Mononuclear cell (primary cell): ENCODE results near the gene CNN3. TPM values are rescaled to one million over a fixed set of nuclear protein-coding genes. Genes with fewer than 3 reads are reported as not detected.
"Not testable (repeated sequence)": the region's sequence is repeated elsewhere in the genome, so short reads cannot be mapped to it uniquely, and the experiment has no call there.

ENCODE experiments used
- H3K27me3 ChIP-seq: 2 replicates; pipeline ENCODE4 v1.6.0; 2011; ENCODE audit warnings: low read length, control low read depth; ENCODE audit not compliant: insufficient read depth
- H3K4me1 ChIP-seq: 2 replicates; pipeline ENCODE4 v1.5.1; 2011; ENCODE audit warnings: mild to moderate bottlenecking, low read length, control low read depth; ENCODE audit not compliant: insufficient read depth
- H3K4me3 ChIP-seq: 2 replicates; pipeline ENCODE4 v1.5.1; 2011; ENCODE audit warnings: mild to moderate bottlenecking, low read length, moderate library complexity
- H3K9me3 ChIP-seq: 2 replicates; pipeline ENCODE4 v1.5.1; 2011; ENCODE audit warnings: low read depth, mild to moderate bottlenecking, control low read depth, low read length
- total RNA-seq: library from RNA; depleted of rRNA; stranded (reverse); fragments of >200 nt; gene quantifications from one replicate; pipeline ENCODE4 v1.2.3, GENCODE V29; 2012

CNN3 gene
- total RNA-seq, 1 donor: 4.6 TPM

DNA sequence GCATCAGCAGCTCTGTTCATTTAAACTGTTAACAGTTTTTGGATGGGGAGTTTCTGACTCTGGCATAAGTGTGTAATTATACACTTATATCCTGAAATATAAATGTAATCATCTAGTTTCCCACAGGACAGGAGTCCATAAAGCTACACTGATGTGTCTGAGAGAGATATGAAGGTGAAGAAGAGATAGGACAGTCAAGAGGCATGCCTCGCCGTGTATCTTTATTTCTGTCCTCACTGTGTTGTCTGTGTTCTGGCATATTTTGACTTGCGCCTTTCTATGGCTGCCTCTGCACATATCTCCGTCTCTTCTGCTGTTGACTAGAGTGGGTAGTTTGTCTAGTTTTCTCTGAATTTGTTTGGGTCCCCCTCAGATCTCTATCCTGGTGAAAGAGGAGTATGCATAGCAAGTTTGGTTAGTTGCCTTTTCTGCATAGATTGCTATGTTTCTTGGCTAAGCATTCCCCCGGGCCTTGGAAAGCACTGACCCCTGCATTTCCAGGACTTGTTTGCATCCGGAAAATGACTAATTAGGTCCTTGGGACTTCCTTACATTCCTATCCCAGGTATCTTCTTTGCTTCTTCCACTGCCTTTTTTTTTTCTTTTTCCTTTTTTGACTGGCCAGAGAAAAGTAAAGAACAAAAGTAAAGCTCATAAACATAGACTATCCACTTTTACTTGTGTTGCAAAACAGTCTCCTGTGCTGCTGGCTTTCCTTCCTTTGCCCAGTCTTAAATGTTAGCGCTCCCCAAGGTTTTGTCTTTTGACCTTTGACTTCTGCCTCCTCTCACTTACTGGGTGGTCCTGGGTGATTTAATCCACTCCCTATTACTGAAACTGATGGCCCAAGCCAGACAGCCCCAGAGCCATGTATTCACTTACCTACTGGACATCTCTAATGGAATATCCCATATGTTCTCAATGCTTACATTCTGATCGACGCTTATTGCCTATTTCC lies 27.6 kb upstream of the CNN3 start:
- no peaks in the 10 kb centered on the region for H3K27me3 ChIP-seq
- no peak overlapping the region for H3K4me3 ChIP-seq
- H3K4me1 ChIP-seq: no peaks in the 10 kb centered on the region
- no peaks in the 10 kb centered on the region for H3K9me3 ChIP-seq

DNA sequence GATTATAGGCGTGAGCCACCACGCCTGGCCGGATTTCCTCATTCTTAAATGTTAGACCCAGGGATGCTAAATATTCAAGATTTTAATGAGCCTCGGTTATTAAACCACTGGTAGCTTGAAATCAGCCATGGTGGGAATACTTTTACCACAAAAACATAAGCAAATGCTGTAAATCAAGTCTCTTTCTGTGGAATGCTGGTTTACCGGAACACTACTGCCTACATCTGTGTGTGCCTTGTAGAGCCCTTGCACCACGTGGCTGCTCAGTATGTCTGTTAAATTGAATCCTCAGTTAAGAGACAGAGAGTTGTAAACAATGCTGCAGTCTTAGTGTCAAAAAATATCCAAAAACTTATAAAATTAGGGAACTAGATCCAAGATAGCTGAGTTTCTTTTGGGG lies 26.8 kb upstream of the CNN3 start:
- no peaks in the 10 kb centered on the region for H3K9me3 ChIP-seq
- H3K4me1 ChIP-seq: no peaks in the 10 kb centered on the region
- H3K27me3 ChIP-seq: no peaks in the 10 kb centered on the region
- no peak overlapping the region for H3K4me3 ChIP-seq

DNA sequence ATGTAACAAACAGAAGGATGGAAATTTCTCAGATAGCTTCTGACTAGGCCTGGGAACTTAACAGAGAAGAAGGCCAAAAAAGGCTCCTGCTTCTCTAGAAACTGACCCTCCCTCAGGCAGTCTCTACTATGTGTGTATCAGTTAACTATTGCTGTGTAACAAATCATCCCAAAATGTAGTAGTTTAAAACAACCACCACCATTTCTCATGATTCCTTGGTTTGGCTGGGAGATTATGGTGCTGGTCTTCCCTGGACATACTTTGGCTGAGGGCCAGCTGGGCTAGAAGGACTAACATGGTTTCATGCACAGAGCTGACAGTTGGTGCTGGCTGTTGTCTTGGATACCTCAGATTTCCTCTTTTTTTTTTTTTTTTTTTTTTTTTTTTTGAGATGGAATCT lies 26.2 kb upstream of the CNN3 start:
- Histone ChIP-seq H3K4me1 (no peaks in the 10 kb centered on the region), H3K4me3 (no peak overlapping the region), H3K9me3 (no peaks in the 10 kb centered on the region), H3K27me3 (no peaks in the 10 kb centered on the region)

DNA sequence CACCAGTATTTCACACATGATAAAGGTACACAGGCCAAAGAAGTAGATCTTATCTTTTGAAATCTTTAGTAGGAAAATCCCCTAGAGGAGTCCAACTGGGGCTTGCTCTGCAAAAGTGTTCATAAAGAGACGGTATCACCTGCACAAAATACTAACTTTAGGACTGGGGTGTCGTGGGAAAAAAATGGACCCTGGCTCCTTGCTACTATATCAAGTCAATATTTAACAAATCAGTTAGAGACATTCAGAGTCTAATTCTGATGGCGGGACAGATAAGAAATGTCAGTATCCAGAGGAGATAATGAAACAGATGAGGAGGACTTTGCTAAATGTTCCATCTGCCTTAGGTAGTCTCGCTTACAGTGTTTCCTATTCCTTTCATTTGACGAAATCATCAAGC lies 25.6 kb upstream of the CNN3 start:
- no peaks in the 10 kb centered on the region for H3K27me3 ChIP-seq
- H3K9me3 ChIP-seq: no peaks in the 10 kb centered on the region
- H3K4me1 ChIP-seq: no peaks in the 10 kb centered on the region
- no peak overlapping the region for H3K4me3 ChIP-seq

DNA sequence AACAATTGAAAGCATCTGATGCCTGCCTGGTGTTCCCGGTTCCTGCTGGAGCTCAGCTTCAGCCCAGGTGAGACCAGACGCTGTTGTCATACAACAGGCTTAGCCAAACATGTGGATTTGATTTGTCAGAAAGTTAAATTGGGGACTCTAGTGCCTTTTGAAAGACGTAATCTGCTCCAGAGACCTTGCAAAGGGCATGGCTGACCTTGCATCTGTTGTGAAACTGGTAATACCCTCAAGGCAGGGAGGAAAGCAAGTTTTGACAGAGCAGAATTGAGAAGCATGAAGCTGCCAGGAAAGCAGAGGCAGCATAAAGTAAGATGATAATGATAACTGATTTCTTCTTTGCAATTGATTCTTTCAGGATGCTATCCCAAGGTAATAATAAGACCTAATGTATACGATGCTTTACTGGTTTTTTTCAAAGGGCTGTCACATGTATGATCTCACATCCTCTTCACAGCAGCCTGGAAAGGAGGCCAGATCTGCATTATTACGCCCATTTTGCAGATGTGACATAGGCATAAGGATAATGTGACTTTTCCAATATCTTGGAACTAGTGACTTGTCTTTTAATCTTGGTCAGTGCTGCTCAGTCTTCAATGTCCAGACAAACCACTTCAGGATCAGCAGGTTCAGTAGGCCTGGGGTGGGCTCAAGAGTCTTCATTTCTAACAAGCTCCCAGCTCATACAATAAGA lies 24.7 kb upstream of the CNN3 start:
- Histone ChIP-seq H3K4me1 (no peaks in the 10 kb centered on the region), H3K9me3 (no peaks in the 10 kb centered on the region), H3K4me3 (no peak overlapping the region), H3K27me3 (no peaks in the 10 kb centered on the region)

DNA sequence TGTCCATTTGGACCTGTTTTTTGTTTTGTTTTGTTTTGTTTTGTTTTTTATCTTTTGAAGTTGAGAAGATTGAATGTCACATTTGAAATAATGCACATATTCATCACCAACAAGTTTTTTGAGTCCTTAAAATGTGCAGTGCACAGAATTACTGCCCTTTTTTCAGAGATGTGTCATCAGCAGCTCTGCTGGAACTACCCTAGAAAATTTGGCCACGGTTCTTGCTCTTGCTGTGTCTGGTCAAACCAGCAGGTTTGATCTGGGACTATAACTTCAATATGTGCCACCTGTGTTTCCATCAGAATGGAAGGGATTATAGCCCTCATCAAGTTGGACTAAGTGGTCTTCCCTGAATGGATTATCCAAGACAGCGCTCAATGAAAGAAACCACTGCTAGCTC lies 24.1 kb upstream of the CNN3 start:
- Histone ChIP-seq H3K27me3 (no peaks in the 10 kb centered on the region), H3K4me1 (no peaks in the 10 kb centered on the region), H3K9me3 (no peaks in the 10 kb centered on the region), H3K4me3 (no peak overlapping the region)

DNA sequence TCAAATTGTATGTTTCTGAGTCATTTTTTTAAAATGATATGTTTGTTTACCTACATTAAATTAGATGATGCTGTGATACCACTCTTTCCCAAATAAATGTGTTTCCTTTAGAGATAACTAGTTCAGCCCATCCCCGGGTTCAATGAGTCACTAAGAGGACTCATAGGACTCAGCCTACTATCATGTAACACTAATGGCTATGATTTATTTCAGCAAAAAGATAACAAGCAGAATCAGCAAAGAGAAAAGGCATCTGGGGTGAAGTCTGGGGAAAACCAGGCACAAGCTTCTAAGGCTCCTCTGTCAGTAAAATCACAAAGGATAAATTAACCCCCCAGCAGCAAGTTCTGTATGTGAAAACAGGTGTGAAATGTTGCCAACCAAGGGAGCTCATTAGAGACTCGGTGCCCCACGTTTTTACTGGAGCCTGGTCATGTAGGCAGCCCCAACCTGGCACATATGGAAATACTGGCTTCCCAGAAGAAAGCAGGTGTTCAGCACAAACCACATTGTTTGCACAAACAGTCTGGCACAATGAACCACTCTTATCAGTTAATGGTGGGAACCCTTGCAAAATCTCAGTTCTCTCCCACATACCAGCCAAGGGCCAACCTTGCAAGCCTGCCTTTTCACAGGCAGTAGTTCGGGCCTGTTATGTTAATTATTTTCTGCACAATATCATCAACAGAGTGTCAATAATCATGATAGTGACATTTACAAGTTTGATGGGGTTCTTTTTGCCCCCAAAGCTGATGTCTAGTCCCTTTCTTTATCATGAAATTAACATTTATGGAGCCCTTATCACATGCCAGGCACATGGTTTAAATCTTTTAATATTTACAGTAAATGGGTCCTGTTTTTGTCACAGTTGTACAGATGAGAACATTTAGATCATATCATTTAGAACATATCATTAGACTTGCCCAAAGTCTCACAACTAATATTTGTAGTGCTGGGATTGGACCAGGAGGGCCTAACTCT lies 23.1 kb upstream of the CNN3 start:
- Histone ChIP-seq H3K9me3 (no peaks in the 10 kb centered on the region), H3K4me1 (no peaks in the 10 kb centered on the region), H3K4me3 (no peak overlapping the region), H3K27me3 (no peaks in the 10 kb centered on the region)

GRCh38 chr1:94947437-94947836 lies 20.5 kb upstream of the CNN3 start:
- no peaks in the 10 kb centered on the region for H3K9me3 ChIP-seq
- no peak overlapping the region for H3K4me3 ChIP-seq
- H3K4me1 ChIP-seq: no peaks in the 10 kb centered on the region
- H3K27me3 ChIP-seq: no peaks in the 10 kb centered on the region

GRCh38 chr1:94946886-94947285 lies 20.0 kb upstream of the CNN3 start:
- Histone ChIP-seq H3K27me3 (no peaks in the 10 kb centered on the region), H3K4me3 (no peak overlapping the region), H3K9me3 (no peaks in the 10 kb centered on the region), H3K4me1 (no peaks in the 10 kb centered on the region)

DNA sequence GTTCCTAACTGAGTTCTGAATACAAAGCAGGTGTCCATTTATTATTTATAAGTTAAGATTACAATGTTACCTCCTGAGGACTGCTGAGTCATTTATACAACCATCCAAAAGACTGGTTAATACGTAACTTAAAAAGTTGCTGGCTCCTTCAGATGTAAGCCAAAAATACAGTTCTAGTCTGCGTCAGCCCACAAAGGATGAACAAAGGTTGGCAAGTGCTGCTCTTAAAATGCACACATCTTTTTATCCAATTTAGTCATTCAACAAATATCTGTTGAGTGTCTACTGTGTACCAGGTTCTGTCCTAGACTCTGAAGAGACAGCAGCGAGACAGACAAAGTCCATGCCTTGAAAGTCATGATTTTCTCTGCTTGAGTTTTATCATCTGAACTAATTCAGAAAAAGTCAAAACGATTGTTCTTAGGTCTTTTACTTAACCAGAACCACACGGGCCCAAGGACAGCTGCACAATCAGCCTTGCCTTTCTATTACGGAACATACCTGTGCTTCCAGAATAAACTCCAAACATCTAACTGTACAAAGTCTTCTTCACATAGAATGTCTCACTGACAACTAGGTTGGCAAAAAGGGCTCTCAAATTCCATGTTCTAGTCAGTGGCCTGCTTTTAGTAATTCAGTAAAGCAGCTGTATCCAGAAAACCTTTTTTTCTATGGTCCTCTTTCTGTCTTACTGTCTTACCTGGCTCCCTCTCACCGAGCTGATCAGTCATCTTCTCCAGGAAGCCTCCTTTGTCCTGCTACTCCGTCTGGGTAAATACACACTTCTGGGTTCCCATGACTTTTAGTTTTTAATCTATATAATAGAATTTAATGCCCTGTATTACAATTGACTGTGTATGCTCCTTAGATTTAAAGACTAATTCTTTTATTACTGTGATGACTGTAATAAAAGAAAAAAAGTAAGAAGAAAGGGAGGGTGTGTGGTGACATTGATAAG lies 15.5 kb upstream of the CNN3 start:
- no peak overlapping the region for H3K4me3 ChIP-seq
- no peaks in the 10 kb centered on the region for H3K9me3 ChIP-seq
- no peaks in the 10 kb centered on the region for H3K27me3 ChIP-seq
- no peaks in the 10 kb centered on the region for H3K4me1 ChIP-seq

DNA sequence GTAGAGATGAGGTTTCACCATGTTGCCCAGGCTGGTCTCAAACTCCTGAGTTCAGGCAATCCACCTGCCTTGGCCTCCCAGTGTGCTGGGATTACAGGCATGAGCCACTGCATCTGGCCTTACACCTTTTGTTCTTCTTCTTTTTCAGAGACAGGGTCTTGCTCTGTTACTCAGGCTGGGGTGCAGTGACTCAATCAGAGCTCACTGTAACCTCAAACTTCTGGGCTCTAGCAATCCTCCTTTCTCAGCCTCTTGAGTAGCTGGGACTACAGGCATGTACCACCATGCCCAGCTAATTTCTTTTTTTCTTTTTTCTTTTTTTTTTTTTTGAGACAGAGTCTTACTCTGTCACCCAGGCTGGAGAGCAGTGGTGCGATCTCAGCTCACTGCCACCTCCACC lies 14.6 kb upstream of the CNN3 start:
- H3K9me3 ChIP-seq, H3K27me3 ChIP-seq: not testable (repeated sequence)

DNA sequence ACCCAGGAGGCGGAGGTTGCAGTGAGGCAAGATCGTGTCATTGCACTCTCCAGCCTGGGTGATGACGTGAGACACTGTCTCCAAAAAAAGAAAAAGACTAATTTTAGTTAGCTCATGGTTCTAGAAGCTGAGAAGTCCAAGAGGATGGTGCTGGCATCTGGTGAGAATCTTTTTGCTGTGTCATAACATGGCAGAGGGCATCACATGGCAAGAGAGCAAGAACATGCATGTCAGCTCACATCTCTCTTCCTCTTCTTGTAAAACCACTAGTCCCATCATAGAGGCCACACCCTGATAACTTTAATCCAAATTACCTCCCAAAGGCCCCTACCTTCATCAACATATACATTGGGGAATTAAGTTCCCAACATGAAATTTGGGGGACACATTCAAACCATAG lies 13.8 kb upstream of the CNN3 start:
- no peak overlapping the region for H3K4me3 ChIP-seq
- H3K4me1 ChIP-seq: no peaks in the 10 kb centered on the region
- H3K27me3 ChIP-seq: no peaks in the 10 kb centered on the region
- H3K9me3 ChIP-seq: no peaks in the 10 kb centered on the region

More for the DNA sequence above, 14.6 kb upstream of the CNN3 start:
- H3K4me1 ChIP-seq, H3K4me3 ChIP-seq: not testable (repeated sequence)

- Histone ChIP-seq H3K4me3 (no peak overlapping the region), H3K27me3 (no peaks in the 10 kb centered on the region), H3K9me3 (no peaks in the 10 kb centered on the region), H3K4me1 (no peaks in the 10 kb centered on the region)
Observed at GRCh38 chr1:94937820-94938219, 10.9 kb upstream of the CNN3 start.
